GOT3 (cell line): ENCODE results near the gene TIMM50.

ENCODE experiments used
- DNase-seq: peaks from one replicate; lab custom pipeline; 2025; ENCODE audit warnings: mixed read lengths; lab: John Stamatoyannopoulos, UW

The TIMM50 gene

GRCh38 chr19:39533003-39533512 lies 52.4 kb downstream of the TIMM50 start:
- no peak for DNase-seq

GRCh38 chr19:39533791-39534190 lies 53.2 kb downstream of the TIMM50 start:
- DNase-seq: no peak

- DNase-seq: no peak
Observed at GRCh38 chr19:39539165-39539517, 58.5 kb downstream of the TIMM50 start.

- DNase-seq: peak; percentile 68
Observed at GRCh38 chr19:39539518-39540332, 59.1 kb downstream of the TIMM50 start, which contains the start of gene EID2. TSS of gene EID2 (minus strand) at chr19:39540161. CDS start at chr19:39540079, 82 bp downstream.

GRCh38 chr19:39540333-39540673 lies 59.7 kb downstream of the TIMM50 start:
- no peak for DNase-seq
